PC-3 (cell line): ENCODE data around the gene LRRC53. TPM values are rescaled to one million over a fixed set of nuclear protein-coding genes. Genes with fewer than 3 reads are reported as not detected.

Experiments used
- ATAC-seq: fragments of 200-7000 bp; cut with Tn5 transposase; 2 replicates; pipeline ENCODE4 v1.9.1; 2020; ENCODE audit warnings: mild to moderate bottlenecking, moderate library complexity
- BruUV-seq: library from RNA; stranded (reverse); fragments of 400-500 nt; replicated peaks from 2 replicates; lab custom pipeline; 2021; lab: Mats Ljungman, UMichigan
- CTCF ChIA-PET: fragments of 300-600 bp; sonication (Branson Sonifier 250); formaldehyde crosslinking; loops from one replicate; lab custom pipeline; 2022; ENCODE audit warnings: antibody characterized with exemption; lab: Charles Lee
- POLR2A ChIA-PET: fragments of 300-600 bp; sonication (Branson Sonifier 250); formaldehyde crosslinking; loops from one replicate; lab custom pipeline; 2022; ENCODE audit warnings: antibody characterized with exemption; ENCODE audit not compliant: unreplicated experiment; lab: Charles Lee
- DNase-seq: peaks from one replicate; pipeline ENCODE4 v3.0.0-alpha.2; 2015
- H2AFZ ChIP-seq: fragments of 300-600 bp; sonication (generic); 2 replicates; pipeline ENCODE4 v1.6.0; 2016; ENCODE audit warnings: antibody characterized with exemption, low read length
- H3F3A ChIP-seq: fragments of 300-600 bp; sonication (generic); one replicate; pipeline ENCODE4 v1.6.0; 2017; ENCODE audit warnings: antibody characterized with exemption, low read length, control low read depth, mild to moderate bottlenecking; ENCODE audit not compliant: unreplicated experiment
- H3K27ac ChIP-seq: fragments of 300-600 bp; sonication (generic); 2 replicates; pipeline ENCODE4 v1.5.1; 2016; ENCODE audit warnings: mild to moderate bottlenecking, low read length
- H3K27me3 ChIP-seq: fragments of 300-600 bp; sonication (generic); 2 replicates; pipeline ENCODE4 v1.6.1; 2016; ENCODE audit warnings: low read length, mixed read lengths
- H3K36me3 ChIP-seq: fragments of 300-600 bp; sonication (generic); 2 replicates; pipeline ENCODE4 v1.6.1; 2016; ENCODE audit warnings: low read depth, mixed run types, low read length, mixed read lengths
- H3K4me1 ChIP-seq: fragments of 300-600 bp; sonication (generic); 2 replicates; pipeline ENCODE4 v1.5.1; 2016; ENCODE audit warnings: low read length; ENCODE audit not compliant: insufficient read depth
- H3K4me2 ChIP-seq: fragments of 300-600 bp; sonication (generic); 2 replicates; pipeline ENCODE4 v1.6.0; 2016; ENCODE audit warnings: low read length
- H3K4me3 ChIP-seq: fragments of 300-600 bp; sonication (generic); 2 replicates; pipeline ENCODE4 v1.5.1; 2016; ENCODE audit warnings: mild to moderate bottlenecking, low read length, mixed read lengths
- H3K79me2 ChIP-seq: fragments of 300-600 bp; sonication (generic); 2 replicates; pipeline ENCODE4 v1.6.1; 2017; ENCODE audit warnings: low read length, mixed read lengths
- H3K9ac ChIP-seq: fragments of 300-600 bp; sonication (generic); 2 replicates; pipeline ENCODE4 v1.6.0; 2016; ENCODE audit warnings: mild to moderate bottlenecking, low read length
- H3K9me2 ChIP-seq: fragments of 300-600 bp; sonication (generic); replicated peaks from 2 replicates; pipeline ENCODE4 v1.6.1; 2016; ENCODE audit warnings: mixed run types, low read length, mixed read lengths
- H3K9me3 ChIP-seq: fragments of 300-600 bp; sonication (generic); 2 replicates; pipeline ENCODE4 v1.6.1; 2016; ENCODE audit warnings: low read length, mixed read lengths
- H4K20me1 ChIP-seq: fragments of 300-600 bp; sonication (generic); 2 replicates; pipeline ENCODE4 v1.6.1; 2016; ENCODE audit warnings: low read length, mixed read lengths
- CTCF ChIP-seq: fragments of 300-600 bp; sonication (generic); conservative IDR thresholded peaks from 2 replicates; pipeline ENCODE4 v1.5.1; 2017; ENCODE audit warnings: antibody characterized with exemption, low read depth, mild to moderate bottlenecking, low read length
- EZH2 ChIP-seq: fragments of 300-600 bp; sonication (generic); IDR thresholded peaks from one replicate; pipeline ENCODE4 v1.6.1; 2017; ENCODE audit warnings: antibody characterized with exemption, mild to moderate bottlenecking, low read length; ENCODE audit not compliant: unreplicated experiment
- EZH2phosphoT487 ChIP-seq: fragments of 300-600 bp; sonication (generic); IDR thresholded peaks from 2 replicates; pipeline ENCODE4 v1.6.1; 2018; ENCODE audit warnings: mild to moderate bottlenecking, antibody characterized with exemption, low read length, borderline replicate concordance
- intact Hi-C: fragments of 100-400 bp; cut with micrococcal nuclease; formaldehyde crosslinking; loops from 2 replicates; pipeline ENCODE4 v1.9.0; 2023
- total RNA-seq: library from RNA; depleted of rRNA; stranded (reverse); fragments of >200 nt; gene quantifications from 2 replicates; pipeline ENCODE4 v1.2.3, GENCODE V29; 2014

LRRC53 gene
- total RNA-seq, 1 experiment from 2014 or later: not detected

GRCh38 chr1:74548961-74549750, 36.7 kb upstream of the LRRC53 start:
- BruUV-seq: no TSS peak
- ChIA-PET POLR2A (no interaction called here), CTCF (no interaction called here)
- ATAC-seq: no peak
- Histone ChIP-seq H3K27me3 (peaks cover 85% of the 10 kb centered on the region), H3K4me3 (no peak overlapping the region), H3F3A (no peaks in the 10 kb centered on the region), H3K4me1 (no peaks in the 10 kb centered on the region), H3K36me3 (no peaks in the 10 kb centered on the region), H3K9me2 (no peaks in the 10 kb centered on the region), H3K9ac (no peak overlapping the region), H3K4me2 (no peak overlapping the region), H3K27ac (no peak overlapping the region), H3K79me2 (no peaks in the 10 kb centered on the region), H3K9me3 (no peaks in the 10 kb centered on the region), H2AFZ (no peak overlapping the region), H4K20me1 (no peaks in the 10 kb centered on the region)
- TF ChIP-seq EZH2: no peak
- no peak for TF ChIP-seq EZH2phosphoT487
- TF ChIP-seq CTCF: no peak
- intact Hi-C loops: no loop called here
- no peak for DNase-seq

DNA sequence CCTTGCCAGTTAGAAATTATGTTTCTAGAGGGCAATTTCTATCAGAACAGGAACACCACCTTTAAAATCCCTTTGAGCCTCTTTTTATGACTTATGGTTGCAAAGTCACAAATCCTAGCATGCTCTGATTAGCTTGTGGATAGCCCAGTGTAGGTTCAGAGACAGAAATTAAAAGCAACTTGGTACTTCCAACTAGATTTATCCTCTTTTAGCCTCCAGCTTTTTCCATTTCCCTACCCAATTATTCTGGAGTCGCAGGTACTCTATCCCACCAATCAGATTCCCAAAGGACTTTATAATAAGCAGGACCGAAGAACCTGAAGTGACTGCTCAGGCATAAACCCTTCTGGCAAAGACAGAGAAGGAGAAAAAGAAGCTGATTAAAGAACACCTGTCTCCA, 33.4 kb upstream of the LRRC53 start:
- DNase-seq (no peak), ATAC-seq (no peak)
- Histone ChIP-seq H3K4me1 (no peaks in the 10 kb centered on the region), H4K20me1 (no peaks in the 10 kb centered on the region), H3K4me3 (no peak overlapping the region), H3K4me2 (no peak overlapping the region), H3K9me2 (no peaks in the 10 kb centered on the region), H3K36me3 (no peaks in the 10 kb centered on the region), H3K27me3 (peaks cover 95% of the 10 kb centered on the region), H3F3A (no peaks in the 10 kb centered on the region), H2AFZ (no peak overlapping the region), H3K9me3 (no peaks in the 10 kb centered on the region), H3K79me2 (no peaks in the 10 kb centered on the region), H3K9ac (no peak overlapping the region), H3K27ac (no peak overlapping the region)
- ChIA-PET POLR2A (no interaction called here), CTCF (no interaction called here)
- intact Hi-C loops: no loop called here
- no TSS peak for BruUV-seq
- TF ChIP-seq EZH2phosphoT487: no peak
- TF ChIP-seq EZH2: no peak
- TF ChIP-seq CTCF: no peak

DNA sequence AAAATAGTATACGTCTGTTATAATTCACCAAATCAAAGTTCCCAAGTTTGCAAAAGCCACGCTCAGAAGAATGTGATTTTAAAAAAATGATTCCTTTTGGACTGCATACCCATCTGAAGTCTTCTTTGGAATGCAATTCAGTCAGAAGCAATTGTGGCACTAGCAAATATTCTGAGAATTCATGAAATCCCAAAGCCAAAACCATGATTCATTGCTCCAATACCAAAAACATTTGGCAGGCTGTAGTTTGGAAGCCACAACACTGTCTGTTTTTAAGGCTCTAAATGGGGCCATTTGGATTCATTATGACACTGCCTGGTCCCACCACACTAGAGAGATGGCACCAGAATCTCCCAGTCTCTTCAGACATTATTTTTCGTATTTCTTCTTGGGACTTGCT, 21.8 kb upstream of the LRRC53 start:
- Histone ChIP-seq H3K4me2 (no peak overlapping the region), H3K9me2 (no peaks in the 10 kb centered on the region), H4K20me1 (no peaks in the 10 kb centered on the region), H2AFZ (no peak overlapping the region), H3K36me3 (no peaks in the 10 kb centered on the region), H3K4me1 (no peaks in the 10 kb centered on the region), H3K9ac (no peak overlapping the region), H3K79me2 (no peaks in the 10 kb centered on the region), H3K27me3 (peaks cover 3% of the 10 kb centered on the region; the same call in 1 of the 2 replicates), H3F3A (no peaks in the 10 kb centered on the region), H3K27ac (no peak overlapping the region), H3K9me3 (no peaks in the 10 kb centered on the region), H3K4me3 (no peak overlapping the region)
- intact Hi-C loops: no loop called here
- CTCF ChIA-PET: no interaction called here
- DNase-seq: peak; percentile 18
- TF ChIP-seq EZH2 (no peak), CTCF (no peak), EZH2phosphoT487 (no peak)
- BruUV-seq: no TSS peak
- POLR2A ChIA-PET: no interaction called here
- ATAC-seq: no peak
